Glutamatergic neuron (in vitro differentiated cells): ENCODE measurements around the gene ATG2A. TPM values are rescaled to one million over a fixed set of nuclear protein-coding genes. Genes with fewer than 3 reads are reported as not detected.

Experiments used
- DNase-seq: peaks from one replicate; pipeline ENCODE4 v3.0.0; 2022
- H3K27ac Mint-ChIP-seq: one replicate; pipeline ENCODE4 v1.8.0; 2020; ENCODE audit warnings: mild to moderate bottlenecking, mixed read lengths, inconsistent platforms; ENCODE audit not compliant: unreplicated experiment
- H3K27me3 Mint-ChIP-seq: one replicate; pipeline ENCODE4 v1.8.0; 2020; ENCODE audit warnings: mild to moderate bottlenecking, moderate library complexity, mixed read lengths, inconsistent platforms; ENCODE audit not compliant: unreplicated experiment
- H3K36me3 Mint-ChIP-seq: one replicate; pipeline ENCODE4 v1.8.0; 2020; ENCODE audit warnings: mild to moderate bottlenecking, mixed read lengths, inconsistent platforms; ENCODE audit not compliant: unreplicated experiment
- H3K4me1 Mint-ChIP-seq: one replicate; pipeline ENCODE4 v1.8.0; 2020; ENCODE audit warnings: mild to moderate bottlenecking, low read depth, mixed read lengths, inconsistent platforms; ENCODE audit not compliant: unreplicated experiment
- H3K4me3 Mint-ChIP-seq: one replicate; pipeline ENCODE4 v1.8.0; 2020; ENCODE audit warnings: mild to moderate bottlenecking, mixed read lengths, inconsistent platforms; ENCODE audit not compliant: unreplicated experiment
- H3K9me3 Mint-ChIP-seq: one replicate; pipeline ENCODE4 v1.8.0; 2020; ENCODE audit warnings: mild to moderate bottlenecking, moderate library complexity, mixed read lengths, inconsistent platforms; ENCODE audit not compliant: unreplicated experiment
- CTCF ChIP-seq: fragments of 200-600 bp; sonication (generic); IDR thresholded peaks from one replicate; pipeline ENCODE4 v1.5.0; 2021; ENCODE audit not compliant: partially characterized antibody, unreplicated experiment
- total RNA-seq: library from RNA; stranded (reverse); fragmentation: NEBNext Ultra II Directional; extraction: Animal tissue kit (Norgen Biotek cat#: 25700); gene quantifications from one replicate; pipeline ENCODE4 v1.2.1, GENCODE V29; 2021; ENCODE audit not compliant: unreplicated experiment

The ATG2A gene
- total RNA-seq, 1 donor from 2014 or later: 25.9 TPM

- DNase-seq: no peak
- no peaks in the 10 kb centered on the region for H3K36me3 Mint-ChIP-seq
- H3K27me3 Mint-ChIP-seq: peaks cover 8% of the 10 kb centered on the region
- no peak for TF ChIP-seq CTCF
- peaks cover 7% of the 10 kb centered on the region for H3K9me3 Mint-ChIP-seq
- H3K4me1 Mint-ChIP-seq: peaks cover 4% of the 10 kb centered on the region
- no peak overlapping the region for H3K27ac Mint-ChIP-seq
- no peak overlapping the region for H3K4me3 Mint-ChIP-seq
Measured at GRCh38 chr11:64914123-64914522, 2.9 kb downstream of the ATG2A start.

- Mint-ChIP-seq H3K27ac (no peak overlapping the region), H3K27me3 (peaks cover 8% of the 10 kb centered on the region), H3K4me1 (peaks cover 4% of the 10 kb centered on the region), H3K4me3 (no peak overlapping the region), H3K9me3 (peaks cover 7% of the 10 kb centered on the region), H3K36me3 (no peaks in the 10 kb centered on the region)
- no peak for DNase-seq
- no peak for TF ChIP-seq CTCF
Measured at GRCh38 chr11:64913171-64913727, 3.8 kb downstream of the ATG2A start.

- no peak overlapping the region for H3K27ac Mint-ChIP-seq
Measured at GRCh38 chr11:64911689-64912088, 5.3 kb downstream of the ATG2A start.

GRCh38 chr11:64911142-64911541 lies 5.9 kb downstream of the ATG2A start:
- no peak overlapping the region for H3K4me3 Mint-ChIP-seq
- no peak overlapping the region for H3K27ac Mint-ChIP-seq
- H3K4me1 Mint-ChIP-seq: peaks cover 1% of the 10 kb centered on the region
- TF ChIP-seq CTCF: no peak
- H3K36me3 Mint-ChIP-seq: no peaks in the 10 kb centered on the region
- peaks cover 8% of the 10 kb centered on the region for H3K27me3 Mint-ChIP-seq
- peaks cover 2% of the 10 kb centered on the region for H3K9me3 Mint-ChIP-seq
- no peak for DNase-seq

More at GRCh38 chr11:64911689-64912088, 5.3 kb downstream of the ATG2A start:
- Mint-ChIP-seq H3K4me3 (no peak overlapping the region), H3K9me3 (peaks cover 2% of the 10 kb centered on the region), H3K36me3 (no peaks in the 10 kb centered on the region), H3K27me3 (peaks cover 8% of the 10 kb centered on the region), H3K4me1 (peaks cover 1% of the 10 kb centered on the region)
- TF ChIP-seq CTCF: no peak
- DNase-seq: no peak

- no peak for TF ChIP-seq CTCF
- no peak for DNase-seq
- Mint-ChIP-seq H3K4me1 (no peaks in the 10 kb centered on the region), H3K4me3 (no peak overlapping the region), H3K9me3 (peaks cover 2% of the 10 kb centered on the region), H3K36me3 (no peaks in the 10 kb centered on the region), H3K27ac (no peak overlapping the region), H3K27me3 (peaks cover 5% of the 10 kb centered on the region)
Measured at GRCh38 chr11:64910451-64911093, 6.4 kb downstream of the ATG2A start.
